ENCODE data around the gene NBAS. TPM values are rescaled to one million over a fixed set of nuclear protein-coding genes. Genes with fewer than 3 reads are reported as not detected.

NBAS gene
- total RNA-seq, 1 donor from 2014 or later, result 38.7 TPM

GRCh38 chr2:15177103-15177502, 384.0 kb downstream of the NBAS start:
- intact Hi-C loops (cut with micrococcal nuclease), result loop anchor here (1.0 to 5.0 kb wide), 7 partner anchors 35 to 965 kb away; partner anchors contain the start of genes DDX1 and NBAS

DNA sequence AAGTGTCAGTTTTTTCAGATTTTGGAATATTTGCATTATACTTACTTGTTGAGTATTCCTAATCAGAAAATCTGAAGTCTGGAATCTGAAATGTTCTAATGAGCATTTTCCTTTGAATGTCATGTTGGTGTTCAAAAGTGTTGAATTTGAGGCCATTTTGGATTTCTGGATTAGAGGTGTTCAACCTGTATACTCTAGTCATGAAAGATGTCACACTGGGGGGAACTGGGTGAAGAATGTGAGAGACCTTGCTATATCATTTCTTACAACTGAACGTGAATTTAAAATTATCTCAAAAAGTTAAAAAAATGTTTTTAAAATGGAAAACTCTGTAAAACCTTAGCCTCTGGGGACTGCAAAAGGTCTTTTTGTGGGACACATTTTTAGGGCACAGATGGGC, 384.5 kb downstream of the NBAS start:
- intact Hi-C loops (cut with micrococcal nuclease), result loop anchor here (1.0 to 5.0 kb wide), 7 partner anchors 34 to 966 kb away; partner anchors contain the start of genes DDX1 and NBAS

DNA sequence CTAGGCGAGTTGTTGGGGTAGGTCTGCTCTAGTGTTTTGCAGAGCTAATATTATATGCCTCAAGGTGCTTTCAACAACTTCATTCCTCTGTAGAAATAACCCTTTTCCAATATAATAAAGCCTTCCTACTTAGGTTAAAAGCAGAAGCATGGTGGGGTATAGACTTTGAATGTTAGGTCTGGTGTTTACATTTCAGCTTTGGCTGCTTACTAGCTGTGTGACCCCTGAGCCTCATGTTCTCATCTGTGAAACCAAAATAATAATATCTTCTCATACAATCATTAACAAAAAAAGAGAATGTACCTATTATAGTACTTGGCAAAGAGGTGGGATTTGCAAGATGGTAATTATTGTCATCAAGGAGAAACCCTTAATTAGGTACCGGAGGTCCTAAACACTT, 386.6 kb downstream of the NBAS start:
- intact Hi-C loops (cut with micrococcal nuclease), result no loop called here

GRCh38 chr2:15173501-15173900, 387.6 kb downstream of the NBAS start:
- intact Hi-C loops (cut with micrococcal nuclease), result no loop called here

GRCh38 chr2:15172825-15173224, 388.3 kb downstream of the NBAS start:
- intact Hi-C loops (cut with micrococcal nuclease), result no loop called here

DNA sequence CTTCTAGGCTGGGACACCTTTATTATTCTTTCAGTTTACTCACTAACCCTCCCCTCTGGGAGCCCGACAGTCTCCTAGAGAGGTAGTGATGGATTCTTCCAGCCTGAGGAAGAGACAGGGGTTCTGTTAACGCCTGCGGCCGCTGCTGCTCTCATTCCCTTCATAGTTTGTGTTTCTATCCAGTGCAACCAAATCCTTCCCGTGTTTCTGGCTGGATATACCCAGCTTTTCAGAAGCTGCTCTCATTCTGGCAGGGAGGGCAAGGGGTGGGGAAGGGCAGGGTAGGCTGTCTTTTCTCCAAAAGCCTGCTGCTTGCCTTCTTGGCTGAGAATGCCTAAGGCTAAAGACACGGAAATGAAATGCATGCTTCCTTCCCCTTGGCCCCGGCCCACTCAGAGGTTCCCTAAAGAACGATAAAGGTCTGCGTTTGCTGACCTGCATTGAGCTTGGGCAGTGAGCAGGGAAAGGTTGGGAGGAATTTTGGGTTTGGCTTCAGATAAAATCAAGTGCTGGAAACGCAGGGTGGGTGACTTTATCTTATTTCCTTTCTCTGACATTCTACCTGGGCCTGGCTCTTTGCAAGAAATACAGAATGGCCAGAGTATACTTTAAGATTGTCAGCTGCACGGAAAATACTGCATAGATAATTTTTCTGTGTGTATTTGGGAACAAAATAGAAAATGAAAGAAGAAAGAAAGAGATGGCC, 390.9 kb downstream of the NBAS start:
- intact Hi-C loops (cut with micrococcal nuclease), result no loop called here

DNA sequence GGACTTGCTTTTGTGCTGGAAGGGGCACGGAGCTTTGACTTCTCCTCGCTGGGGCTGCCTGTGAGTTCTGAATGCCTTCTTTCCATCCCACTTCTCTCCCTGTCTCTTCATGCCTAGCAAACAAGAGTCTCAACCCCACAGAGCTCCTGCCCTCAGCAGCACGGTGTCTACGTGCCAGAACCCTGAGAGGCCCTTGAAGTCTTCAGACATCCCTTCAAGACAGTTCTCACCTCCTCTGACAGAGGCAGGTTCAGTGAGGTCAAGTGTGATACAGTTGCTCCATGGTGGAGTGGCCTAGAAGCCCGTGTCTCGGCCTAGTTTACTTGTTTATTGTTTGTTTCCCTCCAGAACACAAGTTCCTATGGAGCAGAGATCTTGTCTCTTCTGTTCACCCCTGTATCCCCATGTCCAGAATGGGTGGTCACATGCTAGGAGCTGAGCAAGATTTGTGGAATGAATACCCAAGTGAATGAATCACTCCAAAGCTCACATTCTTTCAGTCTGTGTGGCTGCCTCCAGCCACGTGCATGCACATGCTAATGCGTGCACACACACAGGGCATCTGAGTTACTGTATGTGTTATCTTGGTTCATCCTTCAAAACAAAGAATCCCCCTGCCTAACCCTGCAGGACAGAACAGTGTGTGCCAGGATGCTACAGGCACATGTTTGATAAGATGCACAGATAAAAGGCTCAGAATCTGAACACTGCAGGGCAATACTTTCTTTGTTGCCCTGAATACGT, 391.6 kb downstream of the NBAS start:
- intact Hi-C loops (cut with micrococcal nuclease), result no loop called here

GRCh38 chr2:15168116-15168515, 393.0 kb downstream of the NBAS start:
- intact Hi-C loops (cut with micrococcal nuclease), result no loop called here

- intact Hi-C loops (cut with micrococcal nuclease), result no loop called here
Observed at GRCh38 chr2:15166878-15167277, 394.3 kb downstream of the NBAS start.

- intact Hi-C loops (cut with micrococcal nuclease), result no loop called here
Observed at GRCh38 chr2:15163326-15163725, 397.8 kb downstream of the NBAS start.

GRCh38 chr2:15162620-15163019, 398.5 kb downstream of the NBAS start:
- intact Hi-C loops (cut with micrococcal nuclease), result no loop called here

DNA sequence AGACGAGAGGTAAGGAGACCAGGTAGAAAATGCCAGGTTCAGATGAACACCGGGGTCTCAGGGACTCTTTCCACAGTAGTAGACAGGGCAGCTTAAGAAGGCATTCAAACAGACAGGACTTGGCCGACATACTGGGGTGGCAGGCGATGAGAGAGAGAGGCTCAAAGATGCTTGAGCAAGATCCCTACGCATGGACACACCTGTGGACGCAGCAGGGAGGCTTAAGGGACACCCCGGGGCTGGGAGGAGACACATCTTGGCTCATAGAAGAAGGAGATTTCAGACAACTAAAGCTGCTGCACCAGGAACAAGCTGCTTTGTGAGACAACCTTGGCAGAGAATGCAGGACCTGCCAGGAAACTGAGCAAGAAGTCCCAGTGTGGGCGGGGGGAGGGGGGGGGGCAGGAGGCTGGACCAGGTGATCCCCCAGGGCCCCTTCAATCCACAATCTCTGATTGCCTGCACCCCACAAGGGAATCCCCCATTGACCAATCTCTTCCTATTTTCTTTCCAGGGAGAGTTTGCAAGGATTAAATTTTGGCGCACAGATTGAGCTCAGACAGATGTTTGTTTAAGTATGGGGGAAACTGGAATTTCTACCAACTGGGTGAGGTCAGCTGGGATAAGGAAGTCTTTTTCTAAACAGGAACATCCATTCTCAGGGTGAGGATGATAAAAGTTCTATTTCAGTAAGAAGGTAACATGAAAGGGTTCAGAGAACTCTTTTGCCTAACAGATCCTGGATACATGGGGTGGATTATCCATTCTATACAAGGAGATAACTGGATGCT, 400.7 kb downstream of the NBAS start:
- intact Hi-C loops (cut with micrococcal nuclease), result no loop called here

- intact Hi-C loops (cut with micrococcal nuclease), result loop anchor here (1.0 to 10.0 kb wide), 3 partner anchors 155 to 418 kb away; no protein-coding TSS in a partner anchor
Observed at GRCh38 chr2:15159751-15160177, 401.4 kb downstream of the NBAS start.

DNA sequence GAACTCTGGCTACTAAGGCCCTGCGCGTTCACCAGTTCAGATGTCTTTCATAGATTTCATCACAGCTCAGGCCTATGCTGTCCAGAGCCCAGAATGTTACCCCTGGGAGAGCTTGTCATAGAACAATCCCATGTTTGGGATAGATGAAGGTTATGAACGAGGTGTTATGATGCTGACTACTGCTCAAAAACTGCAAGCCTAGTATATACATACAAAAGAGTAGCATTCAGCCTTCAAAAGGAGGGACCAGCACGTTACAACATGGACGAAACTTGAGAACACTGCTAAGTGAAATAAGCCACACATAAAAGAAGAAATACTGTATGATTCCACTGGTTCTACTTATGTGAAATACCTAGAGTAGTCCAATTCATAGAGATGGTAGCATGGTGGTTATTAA, 401.9 kb downstream of the NBAS start:
- intact Hi-C loops (cut with micrococcal nuclease), result loop anchor here (1.0 to 10.0 kb wide), 3 partner anchors 154 to 418 kb away; no protein-coding TSS in a partner anchor

GRCh38 chr2:15158532-15158931, 402.6 kb downstream of the NBAS start:
- intact Hi-C loops (cut with micrococcal nuclease), result loop anchor here (10.0 kb wide), 1 partner anchor 154 kb away; no protein-coding TSS in a partner anchor

GRCh38 chr2:15158100-15158499, 403.0 kb downstream of the NBAS start:
- intact Hi-C loops (cut with micrococcal nuclease), result loop anchor here (10.0 kb wide), 1 partner anchor 153 kb away; no protein-coding TSS in a partner anchor

DNA sequence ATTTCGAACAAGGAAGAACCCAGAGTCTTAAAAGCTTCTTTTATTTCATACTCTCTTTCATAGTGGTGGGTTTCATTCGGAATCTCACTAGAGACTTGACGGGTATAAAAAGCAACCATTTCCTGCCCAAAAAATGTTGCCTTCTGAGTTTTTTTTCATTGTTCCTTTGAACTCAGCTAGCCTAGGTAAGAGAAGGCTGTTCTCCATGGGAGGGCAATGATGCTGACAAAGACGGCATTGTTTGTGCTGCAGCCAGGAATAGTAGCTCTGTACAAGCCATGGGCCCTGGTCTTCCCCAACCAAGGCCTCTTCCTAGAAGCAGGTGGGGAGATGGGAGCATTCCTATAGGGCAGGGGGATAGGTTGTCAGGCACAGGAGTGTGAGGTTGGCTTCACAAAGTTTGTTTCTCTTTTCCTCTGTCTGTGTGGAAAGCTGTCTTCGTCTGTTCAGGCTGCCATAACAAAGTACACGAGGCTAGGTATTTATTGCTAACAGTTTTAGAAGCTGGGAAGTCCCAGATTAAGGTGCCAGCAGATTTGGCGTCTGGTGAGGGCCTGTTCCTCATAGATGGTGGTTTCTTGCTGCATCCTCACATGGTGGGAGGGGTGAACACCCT, 405.1 kb downstream of the NBAS start:
- intact Hi-C loops (cut with micrococcal nuclease), result loop anchor here (10.0 kb wide), 1 partner anchor 151 kb away; no protein-coding TSS in a partner anchor

- intact Hi-C loops (cut with micrococcal nuclease), result loop anchor here (10.0 kb wide), 1 partner anchor 149 kb away; no protein-coding TSS in a partner anchor
Observed at GRCh38 chr2:15154297-15154696, 406.8 kb downstream of the NBAS start.

DNA sequence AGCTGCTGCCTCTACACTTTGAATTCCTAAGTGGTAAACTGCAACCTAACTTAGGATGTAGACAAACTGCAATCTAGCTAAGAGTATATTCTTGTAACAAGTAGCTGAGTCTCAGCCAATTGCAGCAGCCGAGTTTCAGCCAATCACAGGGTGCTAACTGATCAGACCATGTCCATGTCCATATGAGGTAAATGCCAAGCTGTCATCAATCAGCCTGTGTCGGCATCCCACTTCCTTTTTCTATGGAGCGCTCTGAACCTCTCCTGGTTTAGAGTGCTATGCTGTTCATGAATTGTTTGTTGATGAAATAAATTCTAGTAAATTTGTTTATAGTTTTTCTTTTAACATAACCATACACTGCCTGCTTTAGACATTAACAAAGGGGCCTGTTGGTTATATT, 408.8 kb downstream of the NBAS start:
- intact Hi-C loops (cut with micrococcal nuclease), result loop anchor here (10.0 kb wide), 1 partner anchor 148 kb away; no protein-coding TSS in a partner anchor

DNA sequence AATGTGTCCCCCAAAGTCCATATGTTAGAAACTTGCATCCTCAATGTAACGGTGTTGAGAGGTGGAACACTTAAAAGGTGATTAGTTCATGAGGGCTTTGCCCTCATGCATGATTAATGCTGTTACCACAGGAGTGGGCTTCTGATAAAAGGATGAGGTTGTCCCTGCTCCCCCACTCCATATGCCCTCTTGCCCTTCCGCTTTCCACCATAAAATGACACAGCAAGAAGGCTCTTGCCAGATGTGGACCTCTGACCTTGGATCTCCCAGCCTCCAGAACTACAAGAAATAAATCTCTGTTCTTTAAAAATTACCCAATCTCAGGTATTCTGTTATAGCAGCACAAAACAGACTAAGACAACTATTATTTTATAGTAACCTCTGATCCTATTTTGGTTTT, 412.1 kb downstream of the NBAS start:
- intact Hi-C loops (cut with micrococcal nuclease), result no loop called here

GRCh38 chr2:15147591-15147990, 413.5 kb downstream of the NBAS start:
- intact Hi-C loops (cut with micrococcal nuclease), result no loop called here
